ENCODE data around the gene SUPT3H. TPM values are rescaled to one million over a fixed set of nuclear protein-coding genes. Genes with fewer than 3 reads are reported as not detected.

SUPT3H gene
- polyA plus RNA-seq, 3 donors: 2.4 to 3.5 (median 2.5) TPM

DNA sequence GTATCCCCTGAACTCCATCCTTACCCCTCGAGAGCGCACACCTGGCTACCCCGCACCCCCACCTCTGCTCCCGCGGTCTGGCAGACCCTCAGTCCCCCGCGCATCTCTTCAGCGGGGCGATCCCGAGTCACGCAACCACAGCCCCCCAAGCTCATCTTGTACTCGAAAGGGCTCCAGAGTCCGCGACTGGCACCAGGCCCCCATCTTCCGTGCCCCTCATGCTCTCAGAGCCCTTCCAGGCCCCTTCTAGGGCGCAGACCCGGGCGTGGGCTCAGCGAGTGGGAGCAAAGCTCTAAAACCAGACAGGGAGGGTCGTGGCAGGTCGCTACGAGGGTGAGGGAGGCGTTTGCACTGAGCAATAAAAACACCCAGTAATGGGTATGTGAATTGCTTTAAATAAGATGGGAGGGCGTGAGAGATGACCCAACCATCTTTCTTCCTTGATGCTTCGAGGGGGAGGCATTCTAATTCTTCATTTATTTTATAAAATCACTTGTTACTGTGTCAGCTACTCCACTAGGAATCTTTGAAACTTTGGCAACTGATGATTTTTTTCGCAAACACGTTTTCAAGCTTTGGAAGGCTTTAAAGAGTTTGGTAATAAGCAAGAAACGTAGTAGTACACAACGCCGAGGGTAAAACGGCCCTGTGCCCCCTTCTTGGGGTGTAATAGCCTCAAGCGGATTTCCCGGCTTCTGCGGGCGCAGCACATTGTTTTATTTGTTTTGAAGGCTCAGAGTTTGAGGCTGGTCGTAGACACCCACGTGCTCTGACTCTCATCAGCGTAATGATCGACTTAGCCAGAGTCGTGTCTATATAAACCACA lies 42.6 kb upstream of the SUPT3H start:
- Mint-ChIP-seq H3K36me3 (no peaks in the 10 kb centered on the region), H3K4me1 (peaks cover 39% of the 10 kb centered on the region), H3K9me3 (peaks cover 0 to 2% (median 0%) of the 10 kb centered on the region in 7 donors), H3K27ac (peak overlapping the region in 4 of 7 donors; percentile 11 to 58 (median 52)), H3K27me3 (ENCODE audit: low read depth in 3 of 3) (peaks cover 9 to 20% (median 17%) of the 10 kb centered on the region in 3 donors), H3K4me3 (peak overlapping the region; percentile 98 to 99)
- H3K4me2 ChIP-seq (replicated peaks; ENCODE audit: extremely low read depth, low read length, poor library complexity, severe bottlenecking): peak overlapping the region; percentile 94
- peaks cover 32 to 37% of the 10 kb centered on the region in 2 donors for H3K4me1 ChIP-seq (ENCODE audit: control insufficient read depth in 1 of 2, insufficient read depth in 2 of 2, low read length in 2 of 2)
- no peak for TF ChIP-seq CTCF (IDR thresholded peaks at IDR 0.05)
- peak overlapping the region; percentile 95 for H2AFZ ChIP-seq (ENCODE audit: insufficient read depth, low read depth, low read length, poor library complexity, severe bottlenecking)
- H3K4me3 ChIP-seq (replicated peaks in 1 of 3; ENCODE audit: low read depth in 2 of 3, low read length in 3 of 3): peak overlapping the region; percentile 83 to 98 (median 97)
- peaks cover 0 to 12% of the 10 kb centered on the region in 2 donors for H3K27me3 ChIP-seq (ENCODE audit: control insufficient read depth in 2 of 2, insufficient read depth in 2 of 2, low read length in 2 of 2)
- no peaks in the 10 kb centered on the region for H3K36me3 ChIP-seq (replicated peaks in 1 of 2; ENCODE audit: control insufficient read depth in 1 of 2, insufficient read depth in 2 of 2, low read length in 2 of 2)
- no peak overlapping the region for H3K27ac ChIP-seq (ENCODE audit: low read depth in 1 of 2, low read length in 2 of 2)
- H4K20me1 ChIP-seq (ENCODE audit: insufficient read depth, low read length): no peaks in the 10 kb centered on the region
- H3K9ac ChIP-seq (ENCODE audit: insufficient read depth, low read length, poor library complexity, severe bottlenecking): peak overlapping the region; percentile 51
- WGBS (ENCODE audit: insufficient coverage): 1% methylated on average over 31 of the region's 40 CpGs
- intact Hi-C loops (cut with micrococcal nuclease): loop anchor here (5.0 to 10.0 kb wide), 6 partner anchors 43 to 765 kb away; partner anchors contain the start of gene SUPT3H (in 1 of the 2)
- peaks cover 60% of the 10 kb centered on the region for H3K79me2 ChIP-seq (ENCODE audit: insufficient read depth, low read length)
- peak in 2 of 3 donors; percentile 22 to 33 for DNase-seq
- no peaks in the 10 kb centered on the region for H3K9me3 ChIP-seq (replicated peaks in 1 of 2; ENCODE audit: control insufficient read depth in 1 of 2, insufficient read depth in 1 of 2, low read length in 2 of 2)

GRCh38 chr6:45419571-45420082 lies 41.9 kb upstream of the SUPT3H start:
- peak overlapping the region; percentile 95 for H2AFZ ChIP-seq (ENCODE audit: insufficient read depth, low read depth, low read length, poor library complexity, severe bottlenecking)
- no peaks in the 10 kb centered on the region for H4K20me1 ChIP-seq (ENCODE audit: insufficient read depth, low read length)
- Mint-ChIP-seq H3K4me3 (peak overlapping the region; percentile 98 to 99), H3K36me3 (no peaks in the 10 kb centered on the region), H3K27ac (peak overlapping the region in 4 of 7 donors; percentile 27 to 58 (median 45)), H3K9me3 (peaks cover 0 to 2% (median 0%) of the 10 kb centered on the region in 7 donors), H3K27me3 (ENCODE audit: low read depth in 3 of 3) (peaks cover 9 to 20% (median 17%) of the 10 kb centered on the region in 3 donors), H3K4me1 (peaks cover 38% of the 10 kb centered on the region)
- H3K4me1 ChIP-seq (ENCODE audit: control insufficient read depth in 1 of 2, insufficient read depth in 2 of 2, low read length in 2 of 2): peaks cover 29 to 33% of the 10 kb centered on the region in 2 donors
- no peaks in the 10 kb centered on the region for H3K9me3 ChIP-seq (replicated peaks in 1 of 2; ENCODE audit: control insufficient read depth in 1 of 2, insufficient read depth in 1 of 2, low read length in 2 of 2)
- DNase-seq: peak; percentile 50 to 60 (median 60)
- H3K9ac ChIP-seq (ENCODE audit: insufficient read depth, low read length, poor library complexity, severe bottlenecking): peak overlapping the region; percentile 51
- peak overlapping the region; percentile 83 to 98 (median 97) for H3K4me3 ChIP-seq (replicated peaks in 1 of 3; ENCODE audit: low read depth in 2 of 3, low read length in 3 of 3)
- intact Hi-C loops (cut with micrococcal nuclease): loop anchor here (5.0 to 10.0 kb wide), 6 partner anchors 42 to 765 kb away; partner anchors contain the start of gene SUPT3H (in 1 of the 2)
- WGBS (ENCODE audit: insufficient coverage): under 1% methylated on average over 27 of the region's 38 CpGs
- H3K79me2 ChIP-seq (ENCODE audit: insufficient read depth, low read length): peaks cover 53% of the 10 kb centered on the region
- peak overlapping the region; percentile 94 for H3K4me2 ChIP-seq (replicated peaks; ENCODE audit: extremely low read depth, low read length, poor library complexity, severe bottlenecking)
- H3K27ac ChIP-seq (ENCODE audit: low read depth in 1 of 2, low read length in 2 of 2): no peak overlapping the region
- peaks cover 0 to 12% of the 10 kb centered on the region in 2 donors for H3K27me3 ChIP-seq (ENCODE audit: control insufficient read depth in 2 of 2, insufficient read depth in 2 of 2, low read length in 2 of 2)
- H3K36me3 ChIP-seq (replicated peaks in 1 of 2; ENCODE audit: control insufficient read depth in 1 of 2, insufficient read depth in 2 of 2, low read length in 2 of 2): no peaks in the 10 kb centered on the region
- peak; percentile 30 for TF ChIP-seq CTCF (IDR thresholded peaks at IDR 0.05)
